NCI-H2227 treated with DMSO at 0.1 percent for 48 hours (cell line): ENCODE data around the gene APOBEC3G.
A peak's percentile ranks its signal among the peaks of the same experiment; 100 is the strongest.

ENCODE experiments used
- DNase-seq: peaks from one replicate; lab custom pipeline; 2025; lab: John Stamatoyannopoulos, UW

APOBEC3G gene

DNA sequence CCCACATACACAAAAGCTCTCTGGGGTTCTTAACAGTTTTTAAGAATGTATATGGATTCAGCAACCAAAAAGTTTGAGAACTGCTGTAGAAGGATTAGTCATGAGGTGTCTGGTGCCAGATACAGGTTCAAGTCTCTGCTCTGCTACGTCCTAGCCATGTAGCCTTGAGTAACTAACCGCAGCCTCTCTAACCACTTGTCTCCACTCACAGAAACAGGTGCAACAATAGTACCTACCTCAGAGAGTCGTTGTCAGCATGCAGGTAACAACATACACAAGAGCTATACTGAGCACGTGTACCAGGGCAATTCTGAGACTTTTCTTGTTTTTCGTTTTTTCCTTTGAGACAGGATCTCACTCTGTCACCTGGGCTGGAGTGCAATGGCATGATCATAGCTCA lies 48.5 kb downstream of the APOBEC3G start:
- DNase-seq = no peak

DNA sequence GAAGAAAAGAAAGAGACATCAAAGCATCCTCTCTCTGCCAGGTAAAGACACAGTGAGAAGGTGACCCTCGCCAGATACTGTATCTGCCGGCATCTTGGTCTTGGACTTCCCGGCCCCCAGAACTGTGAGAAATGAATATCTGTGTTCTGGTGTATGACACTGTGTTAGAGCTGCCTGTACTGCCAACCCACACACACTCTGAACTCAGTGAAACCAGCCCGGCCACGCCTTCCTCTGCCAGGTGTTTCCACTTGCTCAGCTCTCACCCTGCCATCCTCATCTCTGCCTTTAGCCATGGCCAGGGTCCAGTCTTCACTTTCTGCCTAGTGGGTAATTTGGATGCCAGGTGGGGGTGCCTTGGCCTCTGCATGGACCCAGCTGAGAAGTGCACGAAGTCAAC lies 51.4 kb downstream of the APOBEC3G start:
- no peak for DNase-seq

DNA sequence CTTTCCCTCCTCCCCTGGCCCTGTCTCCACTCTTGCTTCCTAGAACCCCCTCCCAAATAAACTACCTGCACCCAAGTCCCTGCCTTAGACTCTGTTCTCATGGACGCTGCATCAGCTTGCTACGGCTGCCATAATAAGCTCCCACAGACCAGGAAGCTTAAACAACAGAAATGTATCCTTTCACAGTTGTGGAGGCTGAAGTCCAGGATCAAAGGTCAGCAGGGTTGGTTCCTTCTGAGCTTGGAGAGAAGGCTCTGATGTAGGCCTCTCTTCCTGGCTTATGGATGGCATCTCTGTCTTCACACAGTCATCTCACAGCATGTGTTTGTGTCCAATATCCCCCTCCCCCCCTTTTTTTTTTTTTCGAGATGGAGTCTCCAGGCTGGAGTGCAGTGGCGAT lies 52.0 kb downstream of the APOBEC3G start:
- DNase-seq = no peak

DNA sequence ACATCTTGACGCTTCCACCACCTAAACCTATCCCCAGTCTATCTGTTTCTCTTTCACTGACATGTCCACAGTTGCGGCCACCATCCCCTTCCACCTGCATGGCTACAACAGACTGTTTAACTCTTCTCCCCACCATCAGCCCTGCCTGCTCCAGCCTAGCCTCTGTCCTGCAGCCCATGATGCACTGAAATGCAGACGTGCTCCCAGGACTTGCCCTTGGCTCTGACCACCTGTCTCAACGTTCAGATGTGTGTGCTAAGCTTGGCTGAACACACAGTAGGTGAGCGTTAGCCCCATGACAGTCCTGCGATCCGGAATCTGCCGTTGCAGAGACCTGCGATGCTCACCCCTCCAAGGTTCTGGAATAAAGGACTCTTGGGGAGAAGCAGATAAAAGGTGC lies 52.7 kb downstream of the APOBEC3G start:
- DNase-seq = no peak

DNA sequence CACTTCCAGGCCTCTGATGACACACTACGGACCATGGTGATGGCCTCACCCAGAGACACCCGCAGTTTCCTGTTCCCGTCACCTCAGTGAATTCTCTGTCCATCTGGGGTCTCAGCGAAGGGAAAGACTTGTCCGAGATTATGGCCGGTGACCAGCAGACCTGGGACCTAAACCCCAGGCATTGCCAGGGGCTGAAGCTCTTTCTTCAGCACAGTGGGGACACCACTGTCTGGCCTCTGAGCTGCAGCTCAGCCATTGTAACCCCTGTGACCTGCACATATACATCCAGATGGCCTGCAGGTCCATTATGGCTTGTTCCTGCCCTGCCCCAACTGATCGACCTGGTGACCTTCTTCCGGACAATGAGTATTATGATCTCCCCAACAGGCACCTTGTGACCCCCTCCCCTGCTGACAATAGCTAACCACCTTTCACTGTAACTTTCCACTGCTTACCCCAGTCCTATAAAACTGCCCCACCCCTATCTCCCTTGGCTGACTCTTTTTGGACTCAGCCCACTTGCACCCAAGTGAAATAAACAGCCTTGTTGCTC lies 53.2 kb downstream of the APOBEC3G start:
- DNase-seq = no peak

DNA sequence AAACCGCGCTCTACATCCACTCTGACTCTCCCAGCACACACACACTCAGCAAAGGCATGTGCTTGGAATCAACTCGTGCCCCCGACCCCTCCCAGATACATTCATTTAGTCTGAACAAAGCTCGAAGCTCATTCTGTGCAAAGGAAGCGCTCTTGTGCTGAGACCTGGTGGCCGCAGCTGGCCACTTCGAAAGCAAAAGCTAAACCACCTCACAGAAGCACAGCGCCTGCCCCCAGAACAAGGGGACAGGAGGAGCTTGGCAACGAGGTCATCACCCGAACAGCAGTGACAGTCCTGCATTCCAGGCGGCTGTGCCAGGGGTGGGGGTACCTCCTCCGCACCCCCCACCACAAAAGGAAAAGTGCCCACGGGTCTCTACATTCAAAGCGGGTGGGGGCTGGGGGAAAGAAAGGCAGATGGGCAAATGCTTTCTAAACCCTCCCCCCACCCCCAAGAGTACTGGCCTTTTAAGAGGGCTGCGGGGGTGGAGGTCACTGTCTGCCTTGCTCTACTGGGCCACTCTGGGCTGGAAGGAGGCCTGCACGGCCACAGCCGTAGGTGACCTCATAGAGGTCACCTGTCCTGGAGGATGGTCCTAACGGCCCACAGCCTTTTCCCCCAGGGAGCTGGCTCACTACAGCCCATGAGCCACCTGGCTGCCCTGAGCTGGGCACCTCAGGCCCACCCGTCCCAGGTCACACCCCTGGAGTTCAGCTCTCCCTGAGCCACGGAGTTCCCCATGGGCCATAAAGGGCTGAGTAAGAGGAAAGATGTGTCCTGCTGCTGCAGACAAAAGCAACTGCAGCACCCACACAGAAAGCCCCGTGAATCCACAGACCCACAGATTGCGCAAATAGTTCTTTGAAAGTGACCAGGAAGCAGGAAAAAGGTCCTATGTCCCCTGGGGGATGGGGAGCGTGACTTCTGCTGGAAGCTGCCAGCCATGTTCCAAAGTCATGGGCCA lies 54.1 kb downstream of the APOBEC3G start:
- DNase-seq = peak; percentile 23

DNA sequence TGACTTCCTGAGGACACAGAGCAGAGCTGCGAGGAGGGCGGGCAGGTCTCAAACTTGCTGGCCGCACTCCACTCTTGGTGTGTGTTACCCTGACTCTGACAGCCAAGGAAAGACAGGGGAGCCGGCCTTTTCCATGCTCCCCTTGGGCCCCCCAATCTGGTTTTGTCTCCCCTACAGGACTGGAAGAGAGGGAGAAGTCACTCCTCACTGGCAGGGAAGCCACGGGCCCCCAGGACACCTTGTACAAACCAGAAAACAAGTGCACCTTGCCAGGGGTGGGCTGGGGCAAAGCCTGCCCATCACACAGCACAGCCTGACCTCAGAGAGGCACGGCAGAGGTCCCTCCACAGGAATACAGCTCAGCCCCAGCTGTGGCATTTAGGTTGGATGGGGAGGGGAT lies 55.2 kb downstream of the APOBEC3G start:
- DNase-seq = no peak

DNA sequence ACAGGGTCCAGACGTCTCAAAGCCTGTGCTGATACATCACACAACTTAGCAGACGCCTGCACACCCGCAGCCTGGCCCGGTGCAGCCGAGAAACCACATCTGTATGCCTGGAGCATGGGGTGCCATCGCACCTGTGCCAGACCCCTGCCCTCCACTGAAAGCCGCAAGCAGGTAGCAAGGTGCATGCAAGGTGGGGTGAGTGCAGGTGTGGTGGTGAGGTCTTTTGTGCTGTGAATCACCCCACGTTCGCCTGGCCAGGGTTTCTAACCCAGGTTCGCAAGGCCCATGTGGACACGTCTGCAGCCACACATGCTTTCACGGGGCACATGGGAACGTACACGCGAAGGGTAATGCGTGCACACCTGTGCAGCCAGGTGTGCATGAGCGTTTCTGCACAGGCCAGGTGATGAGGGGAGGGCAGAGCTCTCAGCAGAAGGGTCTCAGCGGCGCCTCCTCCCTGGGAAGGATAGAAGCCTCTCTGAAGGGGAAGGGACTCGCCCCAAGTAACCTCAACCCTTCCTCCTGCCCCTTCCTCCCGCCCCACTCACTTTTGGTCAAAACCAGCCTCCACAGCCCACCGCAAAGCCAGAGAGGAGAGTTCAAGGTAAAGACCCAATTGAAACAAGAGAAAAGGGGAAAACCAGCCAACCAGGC lies 55.9 kb downstream of the APOBEC3G start:
- no peak for DNase-seq

DNA sequence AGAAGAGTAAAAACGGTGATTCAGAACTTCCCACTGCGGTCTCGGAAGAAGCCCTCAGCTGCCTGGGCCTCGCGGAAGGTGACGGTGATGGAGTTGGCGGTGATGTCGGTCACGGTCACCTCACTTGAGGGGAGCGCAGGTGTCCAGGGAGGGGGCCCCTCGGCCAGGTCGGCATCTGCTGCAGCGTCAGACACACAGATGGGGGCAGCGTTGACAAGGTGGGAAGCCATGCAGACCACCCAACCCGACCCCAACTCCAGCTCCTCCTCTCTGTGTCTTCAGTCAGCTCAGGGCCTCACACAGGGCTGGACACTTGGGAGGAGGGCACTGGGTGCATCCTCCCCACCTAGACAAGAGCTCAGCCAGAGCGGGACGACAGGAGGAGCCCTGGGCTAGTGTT lies 56.8 kb downstream of the APOBEC3G start:
- no peak for DNase-seq

DNA sequence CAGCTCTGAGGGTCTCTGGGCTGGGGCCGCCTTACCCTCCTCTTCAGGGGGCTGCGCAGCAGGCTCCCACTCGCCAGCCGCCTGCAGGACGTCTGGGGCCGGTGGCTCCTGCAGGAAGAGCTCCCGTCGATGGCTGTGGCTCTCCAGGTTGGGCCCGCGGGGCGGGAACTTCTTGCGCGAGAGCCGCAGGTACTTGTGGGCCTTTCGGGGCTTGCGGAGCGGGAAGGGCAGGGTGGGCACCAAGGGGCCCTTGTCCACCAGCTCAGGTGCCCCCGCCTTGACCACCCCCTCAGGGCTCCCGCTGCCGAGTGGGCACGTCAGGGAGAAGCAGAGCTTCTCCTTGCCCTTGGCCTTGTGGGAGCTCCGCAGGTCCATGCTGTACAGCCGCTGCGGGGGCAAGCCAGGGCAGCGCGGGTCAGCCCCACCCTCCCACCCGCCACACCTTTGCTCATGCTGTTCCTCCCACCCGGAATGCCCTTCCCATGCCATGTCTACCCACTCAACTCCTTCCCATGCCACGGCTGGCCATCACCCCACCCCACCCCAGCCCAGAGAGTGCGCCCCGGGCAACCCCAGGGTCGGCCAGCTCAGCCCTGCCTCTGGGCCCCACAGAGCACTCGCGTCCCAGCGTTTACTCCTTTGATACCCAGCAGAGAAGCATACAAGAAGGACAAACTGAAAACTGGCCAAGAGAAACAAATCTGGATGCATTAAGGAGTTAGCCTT lies 57.5 kb downstream of the APOBEC3G start:
- no peak for DNase-seq

DNA sequence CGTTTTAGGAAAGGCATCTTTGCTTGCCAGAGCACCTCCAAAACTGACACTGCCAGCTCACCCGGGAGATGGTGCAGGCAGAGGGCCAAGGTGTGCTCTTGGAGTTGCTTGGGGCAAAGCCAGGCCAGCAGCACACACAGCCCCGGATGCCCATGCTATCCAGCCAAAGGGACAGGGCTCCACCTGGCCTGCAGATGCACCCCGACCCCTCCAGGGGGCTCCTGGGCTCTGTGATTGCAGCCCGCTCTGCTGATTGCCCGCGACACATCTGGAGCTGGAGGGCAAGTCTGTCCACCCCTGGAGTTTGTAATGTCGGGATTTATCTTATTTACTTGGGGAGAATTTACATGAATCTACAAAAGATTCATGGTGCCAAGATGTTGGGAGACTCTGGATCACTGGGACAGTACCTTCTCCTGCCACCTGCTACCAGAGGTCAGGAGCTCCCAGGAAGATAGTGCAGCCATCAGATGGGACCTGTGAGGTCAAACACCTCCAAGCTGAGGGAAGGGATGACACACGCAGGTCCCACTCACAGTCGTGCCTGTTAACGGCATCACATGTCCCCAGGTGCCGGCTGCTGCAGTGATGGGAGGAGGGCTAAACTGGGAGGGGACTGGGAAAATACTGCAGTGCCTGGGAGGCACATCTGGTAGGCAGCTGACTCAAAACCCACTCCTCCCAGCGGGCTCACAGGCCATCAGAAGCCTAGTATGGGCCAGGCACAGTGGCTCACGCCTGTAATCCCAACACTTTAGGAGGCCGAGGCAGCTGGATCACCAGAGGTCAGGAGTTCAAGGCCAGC lies 58.2 kb downstream of the APOBEC3G start:
- no peak for DNase-seq

DNA sequence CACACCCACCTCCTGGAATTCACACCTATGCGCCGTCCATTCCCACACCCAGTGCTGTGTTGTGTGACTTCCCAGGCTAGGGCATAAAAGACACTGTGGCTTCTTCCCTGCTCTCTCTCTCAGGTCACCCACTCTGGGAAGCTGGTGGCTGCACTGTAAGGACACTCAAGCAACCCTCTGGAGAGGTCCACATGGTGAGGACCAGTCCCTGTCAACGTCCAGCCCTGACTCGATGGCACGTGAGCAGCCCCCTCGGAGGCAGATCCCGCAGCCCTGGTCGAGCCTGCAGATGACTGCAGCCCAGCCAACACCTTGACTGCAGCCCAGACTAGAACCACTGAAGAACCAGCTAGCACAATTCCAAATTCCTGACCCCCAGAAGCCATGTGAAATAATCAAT lies 59.2 kb downstream of the APOBEC3G start:
- DNase-seq = no peak
